ENCODE data around the gene BATF2. TPM values are rescaled to one million over a fixed set of nuclear protein-coding genes. Genes with fewer than 3 reads are reported as not detected.
A peak's percentile ranks its signal among the peaks of the same experiment; 100 is the strongest.

Gene BATF2
- total and polyA plus RNA-seq, 9 of the 15 experiments (the other 6 are each of a cell fraction or from before 2014, with no cell fraction given), result 1.7 to 8.9 (median 6.4) TPM

- TF ChIP-seq ZNF140 (CRISPR knock-in tag; IDR thresholded peaks at IDR 0.05), result no peak
- TF ChIP-seq HDAC1 (IDR thresholded peaks at IDR 0.05), result peak in 1 of 2 experiments; percentile 65; a peak in 1 of 4 replicates
- no peak for TF ChIP-seq ELF4 (CRISPR knock-in tag; IDR thresholded peaks at IDR 0.05)
- TF ChIP-seq LEF1 (IDR thresholded peaks at IDR 0.05), result no peak
- TF ChIP-seq HMG20B (CRISPR knock-in tag; IDR thresholded peaks at IDR 0.05), result no peak
- TF ChIP-seq, protein P1, sequence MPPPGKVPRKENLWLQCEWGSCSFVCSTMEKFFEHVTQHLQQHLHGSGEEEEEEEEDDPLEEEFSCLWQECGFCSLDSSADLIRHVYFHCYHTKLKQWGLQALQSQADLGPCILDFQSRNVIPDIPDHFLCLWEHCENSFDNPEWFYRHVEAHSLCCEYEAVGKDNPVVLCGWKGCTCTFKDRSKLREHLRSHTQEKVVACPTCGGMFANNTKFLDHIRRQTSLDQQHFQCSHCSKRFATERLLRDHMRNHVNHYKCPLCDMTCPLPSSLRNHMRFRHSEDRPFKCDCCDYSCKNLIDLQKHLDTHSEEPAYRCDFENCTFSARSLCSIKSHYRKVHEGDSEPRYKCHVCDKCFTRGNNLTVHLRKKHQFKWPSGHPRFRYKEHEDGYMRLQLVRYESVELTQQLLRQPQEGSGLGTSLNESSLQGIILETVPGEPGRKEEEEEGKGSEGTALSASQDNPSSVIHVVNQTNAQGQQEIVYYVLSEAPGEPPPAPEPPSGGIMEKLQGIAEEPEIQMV (tag; conservative IDR thresholded peaks at IDR 0.05; ENCODE audit: low read depth), result no peak
- TF ChIP-seq SMAD3 (CRISPR knock-in tag; conservative IDR thresholded peaks at IDR 0.05), result no peak
- no peak for TF ChIP-seq ZNF224 (CRISPR knock-in tag; IDR thresholded peaks at IDR 0.05)
- no peak for TF ChIP-seq ZNF778 (CRISPR knock-in tag; IDR thresholded peaks at IDR 0.05)
- no peak for TF ChIP-seq TEAD4 (IDR thresholded peaks at IDR 0.05; ENCODE audit: low read length)
- no peak for TF ChIP-seq TEAD4 (CRISPR knock-in tag; IDR thresholded peaks at IDR 0.05; ENCODE audit: borderline replicate concordance)
- peak; percentile 78 for TF ChIP-seq L3MBTL2 (IDR thresholded peaks at IDR 0.05)
- TF ChIP-seq ZNF277 (CRISPR knock-in tag; IDR thresholded peaks at IDR 0.05; ENCODE audit: borderline replicate concordance), result no peak
- no peak for TF ChIP-seq MCM5 (IDR thresholded peaks at IDR 0.05; ENCODE audit: low read depth)
- TF ChIP-seq GATAD2A (IDR thresholded peaks at IDR 0.05), result no peak
- 0 out of 2 replicates have a peak, but pooled peaks have one; percentile 28 for TF ChIP-seq GABPA (tag; conservative IDR thresholded peaks at IDR 0.05; ENCODE audit: low read depth)
- no peak for TF ChIP-seq SRF (CRISPR knock-in tag; IDR thresholded peaks at IDR 0.05)
- TF ChIP-seq STAT5B (CRISPR knock-in tag; IDR thresholded peaks at IDR 0.05), result no peak
- no peak for TF ChIP-seq PCBP2 (IDR thresholded peaks at IDR 0.05; ENCODE audit: low read depth, low read length, poor library complexity, severe bottlenecking)
- TF ChIP-seq RBM39 (optimal IDR thresholded peaks at IDR 0.05; ENCODE audit: low read depth, low read length), result no peak
These were observed 44.3 kb upstream of the BATF2 start, which contains the start of gene SAC3D1 (continued) for GRCh38 chr11:65040847-65041622.
